A549 (cell line): ENCODE data around the gene POLD4. TPM values are rescaled to one million over a fixed set of nuclear protein-coding genes. Genes with fewer than 3 reads are reported as not detected.
A peak's percentile ranks its signal among the peaks of the same experiment; 100 is the strongest.
"Not testable (repeated sequence)": the region's sequence is repeated elsewhere in the genome, so short reads cannot be mapped to it uniquely, and the experiment has no call there.

ENCODE experiments used
- ATAC-seq, 2 experiments: fragments of 200-7000 bp in 1 of 2; fragments of >200 bp in 1 of 2; cut with Nextera tagmentation in 1 of 2; cut with Tn5 transposase in 1 of 2; 3 replicates each; pipeline versions ENCODE4 v1.8.0 to v1.9.1; 2018 to 2020; ENCODE audit warnings: mild to moderate bottlenecking in 1 of 2, moderate library complexity in 1 of 2
- CTCF ChIA-PET: fragments of 300-600 bp; sonication (Branson Sonifier 250); formaldehyde crosslinking; extraction: SDS; loops from one replicate; lab custom pipeline; 2021; ENCODE audit warnings: antibody characterized with exemption, inconsistent platforms; lab: Yijun Ruan, JAX
- POLR2A ChIA-PET: fragments of 350-600 bp; formaldehyde crosslinking; extraction: SDS; loops from one replicate; lab custom pipeline; 2021; ENCODE audit warnings: antibody characterized with exemption, inconsistent platforms; lab: Yijun Ruan, JAX
- DNase-seq, 2 experiments: peaks; one replicate each; pipeline versions ENCODE4 v3.0.0 to v3.0.0-alpha.2; 2011 to 2016; ENCODE audit warnings: low read depth in 1 of 2, low spot score in 1 of 2
- FAIRE-seq: peaks from 2 replicates; lab custom pipeline; 2011; peaks lifted over from hg19 to GRCh38; lab: Jason Lieb, UNC
- H3K27ac ChIP-seq, 2 experiments: fragments of >200 bp; sonication (Bioruptor Twin); formaldehyde crosslinking; 3 replicates each; pipeline ENCODE4 v1.5.1; 2016 to 2017
- H3K4me1 ChIP-seq: fragments of >200 bp; sonication (Bioruptor Twin); formaldehyde crosslinking; 3 replicates; pipeline ENCODE4 v1.6.1; 2016
- H3K4me2 ChIP-seq: fragments of >200 bp; sonication (Bioruptor Twin); formaldehyde crosslinking; 3 replicates; pipeline ENCODE4 v1.6.1; 2016
- H3K4me3 ChIP-seq: fragments of >200 bp; sonication (Bioruptor Twin); formaldehyde crosslinking; 3 replicates; pipeline ENCODE4 v1.5.1; 2016
- H3K9me3 ChIP-seq: fragments of >200 bp; sonication (Bioruptor Twin); formaldehyde crosslinking; 3 replicates; pipeline ENCODE4 v1.6.1; 2016
- BCL3 ChIP-seq: fragments of >200 bp; sonication (Bioruptor Twin); formaldehyde crosslinking; IDR thresholded peaks from 3 replicates; pipeline ENCODE4 v1.6.1; 2016
- CBX2 ChIP-seq: fragments of 200-600 bp; sonication (generic); IDR thresholded peaks from 2 replicates; pipeline ENCODE4 v1.6.1; 2016; ENCODE audit warnings: low read depth, mild to moderate bottlenecking, borderline replicate concordance
- CEBPB ChIP-seq, 2 experiments: fragments of >200 bp in 1 of 2; sonication (Bioruptor Twin) in 1 of 2; formaldehyde crosslinking in 1 of 2; IDR thresholded peaks; 2 replicates each; pipeline ENCODE4 v1.6.1; 2012 to 2016
- CHD4 ChIP-seq: fragments of 200-600 bp; sonication (generic); IDR thresholded peaks from 2 replicates; pipeline ENCODE4 v1.6.1; 2016; ENCODE audit warnings: antibody characterized with exemption, mild to moderate bottlenecking, borderline replicate concordance
- EP300 ChIP-seq, 2 experiments: fragments of >200 bp; sonication (Bioruptor Twin); formaldehyde crosslinking; IDR thresholded peaks; 2 replicates in 1 of 2; 3 replicates in 1 of 2; pipeline ENCODE4 v1.6.1; 2016 to 2017
- ESRRA ChIP-seq: fragments of 150-350 bp; IDR thresholded peaks from 2 replicates; pipeline ENCODE4 v1.6.1; 2014; ENCODE audit warnings: mild to moderate bottlenecking, low read length, borderline replicate concordance
- FOSB ChIP-seq: fragments of 250-450 bp; sonication (Bioruptor Pico); IDR thresholded peaks from 2 replicates; pipeline ENCODE4 v1.5.0; 2020; ENCODE audit warnings: mild to moderate bottlenecking, moderate library complexity
- FOSL2 ChIP-seq, 2 experiments: fragments of 450-650 bp in 1 of 2; fragments of >200 bp in 1 of 2; sonication (Bioruptor Twin) in 1 of 2; formaldehyde crosslinking; IDR thresholded peaks; 2 replicates each; pipeline versions ENCODE4 v1.5.0 to v1.6.1; 2016 to 2020; ENCODE audit warnings: mild to moderate bottlenecking in 1 of 2, moderate library complexity in 1 of 2
- HES2 ChIP-seq: fragments of >200 bp; sonication (Bioruptor Twin); formaldehyde crosslinking; IDR thresholded peaks from 2 replicates; pipeline ENCODE4 v1.6.1; 2016
- HEYL ChIP-seq: fragments of 250-450 bp; sonication (Bioruptor Pico); IDR thresholded peaks from 2 replicates; pipeline ENCODE4 v1.8.0; 2021; ENCODE audit warnings: mild to moderate bottlenecking, moderate library complexity
- HOXB5 ChIP-seq: fragments of 250-450 bp; sonication (Bioruptor Pico); IDR thresholded peaks from 2 replicates; pipeline ENCODE4 v1.5.0; 2020; ENCODE audit warnings: mild to moderate bottlenecking, moderate library complexity
- JUN ChIP-seq, 2 experiments: fragments of >200 bp; sonication (Bioruptor Twin); formaldehyde crosslinking; IDR thresholded peaks; 2 replicates in 1 of 2; 3 replicates in 1 of 2; pipeline ENCODE4 v1.6.1; 2016 to 2017
- MAX ChIP-seq: IDR thresholded peaks from 2 replicates; pipeline ENCODE4 v1.6.1; 2012
- MAZ ChIP-seq: fragments of 150-350 bp; IDR thresholded peaks from 2 replicates; pipeline ENCODE4 v1.6.1; 2014; ENCODE audit warnings: antibody characterized with exemption, low read depth, low read length, borderline replicate concordance
- MYC ChIP-seq: IDR thresholded peaks from 2 replicates; pipeline ENCODE4 v1.6.1; 2012; ENCODE audit warnings: mild to moderate bottlenecking, inconsistent platforms, low read length, improper control_type of control experiment, borderline replicate concordance
- NFE2L2 ChIP-seq: fragments of 150-350 bp; conservative IDR thresholded peaks from 2 replicates; pipeline ENCODE4 v1.6.1; 2014; ENCODE audit warnings: low read length
- NR3C1 ChIP-seq: fragments of >200 bp; sonication (Bioruptor Twin); formaldehyde crosslinking; IDR thresholded peaks from 3 replicates; pipeline ENCODE4 v1.6.1; 2017
- PHF8 ChIP-seq: fragments of 200-600 bp; sonication (generic); IDR thresholded peaks from 2 replicates; pipeline ENCODE4 v1.6.1; 2016; ENCODE audit warnings: low read depth, mild to moderate bottlenecking, antibody characterized with exemption, moderate library complexity, borderline replicate concordance
- SMC3 ChIP-seq: fragments of >200 bp; sonication (Bioruptor Twin); formaldehyde crosslinking; IDR thresholded peaks from 3 replicates; pipeline ENCODE4 v1.6.1; 2018; ENCODE audit warnings: inconsistent platforms
- TFCP2L1 ChIP-seq: fragments of 250-450 bp; sonication (Bioruptor Pico); IDR thresholded peaks from 2 replicates; pipeline ENCODE4 v1.5.0; 2021; ENCODE audit warnings: mild to moderate bottlenecking
- TP53 ChIP-seq: fragments of 250-450 bp; sonication (Bioruptor Pico); IDR thresholded peaks from 2 replicates; pipeline ENCODE4 v1.5.0; 2021; ENCODE audit warnings: mild to moderate bottlenecking, moderate library complexity
- ZC3H11A ChIP-seq: fragments of 450-650 bp; IDR thresholded peaks from 2 replicates; pipeline ENCODE4 v1.6.1; 2014; ENCODE audit warnings: antibody characterized with exemption, mild to moderate bottlenecking
- ZSCAN20 ChIP-seq: fragments of 250-450 bp; sonication (Bioruptor Pico); IDR thresholded peaks from 2 replicates; pipeline ENCODE4 v1.8.0; 2022; ENCODE audit warnings: mild to moderate bottlenecking, moderate library complexity
- whole genome bisulfite sequencing: methylation state at CpG from one replicate; pipeline ENCODE4 v1.1.6; 2017; ENCODE audit errors: missing lambda C conversion rate; 5-methylcytosine and 5-hydroxymethylcytosine counted together
- polyA plus RNA-seq, 4 experiments: library from polyadenylated mRNA; depleted of rRNA in 3 of 4; stranded (reverse); fragments of >200 nt; fragmentation: RNase III in 1 of 4; extraction: RNeasy Plus Mini Kit Qiagen cat#74134 plus additional on column Dnase treatment in 1 of 4; gene quantifications; 2 replicates in 3 of 4; 3 replicates in 1 of 4; pipeline ENCODE4 v1.2.3, GENCODE V29; 2011 to 2017
- TF ChIP-seq, protein P1 (sequence below): IDR thresholded peaks from 2 replicates; pipeline ENCODE4 v1.6.1; 2012; ENCODE audit warnings: low read depth, borderline replicate concordance
- TF ChIP-seq, protein P2 (sequence below): fragments of 200-600 bp; sonication (generic); IDR thresholded peaks from 2 replicates; pipeline ENCODE4 v1.6.1; 2016; ENCODE audit warnings: antibody characterized with exemption, mild to moderate bottlenecking, moderate library complexity
- TF ChIP-seq, protein P3 (sequence below): fragments of >200 bp; sonication (Bioruptor Twin); formaldehyde crosslinking; IDR thresholded peaks from 3 replicates; pipeline ENCODE4 v1.5.1; 2016

POLD4 gene
- polyA plus RNA-seq, 2 of the 4 experiments (the other 2 are of a cell fraction), result 140 to 148 TPM

DNA sequence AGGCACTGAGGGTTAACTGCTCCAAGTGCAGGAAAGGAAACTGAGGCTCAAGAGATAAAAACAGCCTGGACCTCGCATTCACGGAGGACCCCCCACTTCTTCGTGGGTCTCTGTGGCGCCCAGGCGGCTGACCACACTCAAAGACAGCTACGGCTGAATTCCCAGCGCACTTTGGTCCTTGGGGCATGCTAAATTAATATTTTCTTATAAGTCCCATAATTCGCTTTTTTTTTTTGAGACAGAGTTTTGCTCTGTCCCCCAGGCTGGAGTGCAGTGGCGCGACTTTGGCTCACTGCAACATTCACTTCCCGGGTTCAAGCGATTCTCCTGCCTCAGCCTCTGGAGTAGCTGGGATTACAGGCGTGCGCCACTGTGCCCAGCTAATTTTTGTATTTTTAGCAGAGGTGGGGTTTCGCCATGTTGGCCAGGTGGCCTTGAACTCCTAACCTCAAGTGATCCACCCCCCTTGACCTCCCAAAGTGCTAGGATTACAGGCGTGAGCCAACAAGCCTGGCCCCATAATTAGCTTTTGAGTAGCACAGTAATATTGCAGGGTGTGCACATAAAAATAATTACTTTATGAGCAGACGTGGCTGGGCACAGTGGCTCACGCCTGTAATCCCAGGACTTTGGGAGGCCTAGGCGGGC, 49.0 kb upstream of the POLD4 start:
- FAIRE-seq, result not testable (repeated sequence)

DNA sequence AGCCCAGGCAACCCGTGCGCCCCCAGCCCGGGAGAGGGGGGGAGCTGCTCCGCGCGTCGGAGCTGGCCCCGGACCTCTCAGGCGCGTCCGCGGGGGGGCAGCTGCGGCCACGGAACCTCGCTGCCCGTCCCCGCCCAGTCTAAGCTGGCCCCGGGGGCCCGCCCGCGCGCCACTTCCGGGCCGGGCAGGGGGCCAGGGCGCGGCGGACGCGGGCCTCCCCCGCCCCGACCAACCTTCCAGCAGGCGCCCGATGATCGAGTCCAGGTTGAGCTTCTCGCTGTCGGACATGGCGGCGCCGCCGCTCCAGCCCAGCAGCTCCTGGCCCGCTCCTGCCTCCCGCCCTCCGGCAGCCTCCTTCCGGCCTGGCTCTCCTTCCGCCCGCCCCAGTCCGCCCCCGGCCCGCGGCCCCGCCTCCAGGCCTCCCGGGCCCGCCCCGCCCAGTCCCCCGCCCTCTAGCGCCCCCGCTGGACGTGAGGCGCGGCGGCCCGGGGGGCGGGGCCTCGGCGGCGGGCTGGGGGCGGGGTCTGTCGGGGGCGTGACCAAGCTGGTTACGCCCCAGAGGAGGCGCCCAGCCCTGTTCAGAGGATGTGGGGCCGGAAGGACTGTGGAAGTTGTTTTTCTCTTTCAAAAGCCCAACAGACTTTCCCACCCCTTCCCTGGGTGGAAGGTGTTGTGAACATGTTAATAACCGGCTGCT, 48.3 kb upstream of the POLD4 start, which contains the start of gene PPP1CA:
TSS of gene PPP1CA (minus strand) at position 364 of the 697 bp plus-strand sequence. CDS start at position 288, 76 bp downstream.
- Histone ChIP-seq H3K4me3 (peak within 1 kb of the TSS; percentile 80), H3K4me1 (peaks cover 15% of the 10 kb centered on the region), H3K9me3 (no peaks in the 10 kb centered on the region), H3K4me2 (peak within 1 kb of the TSS; percentile 93), H3K27ac (peak within 1 kb of the TSS; percentile 89 to 98)
- ChIA-PET CTCF (interaction anchor here (0.6 to 46.2 kb wide), 32 partner anchors 12 to 397 kb away, joined by 3 to 1913 read pairs (median 4); partner anchors contain the start of genes CARNS1, CLCF1, GPR152 and POLD4), POLR2A (interaction anchor here (0.5 to 2.2 kb wide), 25 partner anchors 10 to 182 kb away, joined by 3 to 21 read pairs (median 4); partner anchors contain the start of genes AIP, GSTP1, PITPNM1 and POLD4)
- FAIRE-seq (no peak), DNase-seq (peak; percentile 87 to 89), ATAC-seq (peak; percentile 84 to 87)
- WGBS, result 2% methylated on average over 7 of the region's 73 CpGs
- 0 out of 2 replicates have a peak, but pooled peaks have one; percentile 34 for TF ChIP-seq HOXB5 (CRISPR knock-in tag)
- TF ChIP-seq, protein P1, sequence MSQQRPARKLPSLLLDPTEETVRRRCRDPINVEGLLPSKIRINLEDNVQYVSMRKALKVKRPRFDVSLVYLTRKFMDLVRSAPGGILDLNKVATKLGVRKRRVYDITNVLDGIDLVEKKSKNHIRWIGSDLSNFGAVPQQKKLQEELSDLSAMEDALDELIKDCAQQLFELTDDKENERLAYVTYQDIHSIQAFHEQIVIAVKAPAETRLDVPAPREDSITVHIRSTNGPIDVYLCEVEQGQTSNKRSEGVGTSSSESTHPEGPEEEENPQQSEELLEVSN, result peak; percentile 68; the same call in 1 of the 2 replicates
- TF ChIP-seq, protein P2, sequence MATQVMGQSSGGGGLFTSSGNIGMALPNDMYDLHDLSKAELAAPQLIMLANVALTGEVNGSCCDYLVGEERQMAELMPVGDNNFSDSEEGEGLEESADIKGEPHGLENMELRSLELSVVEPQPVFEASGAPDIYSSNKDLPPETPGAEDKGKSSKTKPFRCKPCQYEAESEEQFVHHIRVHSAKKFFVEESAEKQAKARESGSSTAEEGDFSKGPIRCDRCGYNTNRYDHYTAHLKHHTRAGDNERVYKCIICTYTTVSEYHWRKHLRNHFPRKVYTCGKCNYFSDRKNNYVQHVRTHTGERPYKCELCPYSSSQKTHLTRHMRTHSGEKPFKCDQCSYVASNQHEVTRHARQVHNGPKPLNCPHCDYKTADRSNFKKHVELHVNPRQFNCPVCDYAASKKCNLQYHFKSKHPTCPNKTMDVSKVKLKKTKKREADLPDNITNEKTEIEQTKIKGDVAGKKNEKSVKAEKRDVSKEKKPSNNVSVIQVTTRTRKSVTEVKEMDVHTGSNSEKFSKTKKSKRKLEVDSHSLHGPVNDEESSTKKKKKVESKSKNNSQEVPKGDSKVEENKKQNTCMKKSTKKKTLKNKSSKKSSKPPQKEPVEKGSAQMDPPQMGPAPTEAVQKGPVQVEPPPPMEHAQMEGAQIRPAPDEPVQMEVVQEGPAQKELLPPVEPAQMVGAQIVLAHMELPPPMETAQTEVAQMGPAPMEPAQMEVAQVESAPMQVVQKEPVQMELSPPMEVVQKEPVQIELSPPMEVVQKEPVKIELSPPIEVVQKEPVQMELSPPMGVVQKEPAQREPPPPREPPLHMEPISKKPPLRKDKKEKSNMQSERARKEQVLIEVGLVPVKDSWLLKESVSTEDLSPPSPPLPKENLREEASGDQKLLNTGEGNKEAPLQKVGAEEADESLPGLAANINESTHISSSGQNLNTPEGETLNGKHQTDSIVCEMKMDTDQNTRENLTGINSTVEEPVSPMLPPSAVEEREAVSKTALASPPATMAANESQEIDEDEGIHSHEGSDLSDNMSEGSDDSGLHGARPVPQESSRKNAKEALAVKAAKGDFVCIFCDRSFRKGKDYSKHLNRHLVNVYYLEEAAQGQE, result no peak; the same call in 1 of the 2 replicates
- no peak for TF ChIP-seq TP53
- no peak for TF ChIP-seq ESRRA
- no peak; the same call in 1 of the 2 replicates for TF ChIP-seq MYC
- TF ChIP-seq MAZ, result no peak
- no peak for TF ChIP-seq FOSL2 (IDR thresholded peaks at IDR 0.05)
- TF ChIP-seq FOSL2 (CRISPR knock-in tag; IDR thresholded peaks at IDR 0.05), result no peak
- TF ChIP-seq CEBPB (IDR thresholded peaks at IDR 0.05), result no peak
- peak; percentile 85; the same call in 2 of the 3 replicates for TF ChIP-seq BCL3
- peak; percentile 47; the same call in 1 of the 2 replicates for TF ChIP-seq PHF8
- TF ChIP-seq CBX2, result no peak
- TF ChIP-seq SMC3, result peak; percentile 58
- TF ChIP-seq FOSB, result no peak
- TF ChIP-seq TFCP2L1 (CRISPR knock-in tag), result no peak
- no peak for TF ChIP-seq HEYL (CRISPR knock-in tag)
- TF ChIP-seq HES2, result no peak
- TF ChIP-seq CHD4, result no peak
- TF ChIP-seq EP300 (IDR thresholded peaks at IDR 0.05), result no peak
- TF ChIP-seq NFE2L2, result no peak
- TF ChIP-seq JUN (IDR thresholded peaks at IDR 0.05), result peak; percentile 85 to 92
- no peak for TF ChIP-seq ZC3H11A
- no peak for TF ChIP-seq NR3C1
- TF ChIP-seq ZSCAN20 (CRISPR knock-in tag), result no peak
- TF ChIP-seq MAX, result no peak; the same call in 1 of the 2 replicates
- TF ChIP-seq, protein P3, sequence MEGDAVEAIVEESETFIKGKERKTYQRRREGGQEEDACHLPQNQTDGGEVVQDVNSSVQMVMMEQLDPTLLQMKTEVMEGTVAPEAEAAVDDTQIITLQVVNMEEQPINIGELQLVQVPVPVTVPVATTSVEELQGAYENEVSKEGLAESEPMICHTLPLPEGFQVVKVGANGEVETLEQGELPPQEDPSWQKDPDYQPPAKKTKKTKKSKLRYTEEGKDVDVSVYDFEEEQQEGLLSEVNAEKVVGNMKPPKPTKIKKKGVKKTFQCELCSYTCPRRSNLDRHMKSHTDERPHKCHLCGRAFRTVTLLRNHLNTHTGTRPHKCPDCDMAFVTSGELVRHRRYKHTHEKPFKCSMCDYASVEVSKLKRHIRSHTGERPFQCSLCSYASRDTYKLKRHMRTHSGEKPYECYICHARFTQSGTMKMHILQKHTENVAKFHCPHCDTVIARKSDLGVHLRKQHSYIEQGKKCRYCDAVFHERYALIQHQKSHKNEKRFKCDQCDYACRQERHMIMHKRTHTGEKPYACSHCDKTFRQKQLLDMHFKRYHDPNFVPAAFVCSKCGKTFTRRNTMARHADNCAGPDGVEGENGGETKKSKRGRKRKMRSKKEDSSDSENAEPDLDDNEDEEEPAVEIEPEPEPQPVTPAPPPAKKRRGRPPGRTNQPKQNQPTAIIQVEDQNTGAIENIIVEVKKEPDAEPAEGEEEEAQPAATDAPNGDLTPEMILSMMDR, result peak; percentile 75

More for the DNA sequence above, 49.0 kb upstream of the POLD4 start:
- ChIA-PET CTCF (interaction anchor here (0.7 to 46.2 kb wide), 21 partner anchors 11 to 212 kb away, joined by 3 to 1913 read pairs (median 6); partner anchors contain the start of genes CARNS1, CLCF1, GPR152 and POLD4), POLR2A (interaction anchor here (0.5 to 2.2 kb wide), 22 partner anchors 10 to 181 kb away, joined by 3 to 21 read pairs (median 4); partner anchors contain the start of genes GSTP1, PITPNM1, POLD4 and PTPRCAP)
- H3K9me3 ChIP-seq, ATAC-seq, DNase-seq: not testable (repeated sequence)
- 69% methylated on average over 19 of the region's 19 CpGs for WGBS
- peaks cover 15% of the 10 kb centered on the region for H3K4me1 ChIP-seq
- peak overlapping the region; percentile 89 to 98 for H3K27ac ChIP-seq
- peak overlapping the region; percentile 14; the same call in 1 of the 3 replicates for H3K4me3 ChIP-seq
- peak overlapping the region; percentile 74 for H3K4me2 ChIP-seq
